ENCODE results near the gene PRUNE2.
"Not testable (repeated sequence)": the region's sequence is repeated elsewhere in the genome, so short reads cannot be mapped to it uniquely, and the experiment has no call there.

DNA sequence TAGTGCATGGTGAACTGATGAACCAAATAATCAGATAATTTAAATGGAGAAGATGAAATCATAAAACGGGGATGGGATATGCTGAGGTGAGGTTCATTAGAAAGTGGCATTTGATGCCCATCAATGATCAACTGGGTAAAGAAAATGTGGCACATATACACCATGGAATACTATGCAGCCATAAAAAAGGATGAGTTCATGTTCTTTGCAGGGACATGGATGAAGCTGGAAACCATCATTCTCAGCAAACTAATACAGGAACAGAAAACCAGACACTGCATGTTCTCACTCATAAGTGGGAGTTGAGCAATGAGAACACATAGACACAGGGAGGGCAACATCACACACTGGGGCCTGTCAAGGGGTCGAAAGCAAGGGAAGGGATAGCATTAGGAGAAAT is 47.7 kb downstream of the PRUNE2 start:
- TF ChIP-seq, protein P1, sequence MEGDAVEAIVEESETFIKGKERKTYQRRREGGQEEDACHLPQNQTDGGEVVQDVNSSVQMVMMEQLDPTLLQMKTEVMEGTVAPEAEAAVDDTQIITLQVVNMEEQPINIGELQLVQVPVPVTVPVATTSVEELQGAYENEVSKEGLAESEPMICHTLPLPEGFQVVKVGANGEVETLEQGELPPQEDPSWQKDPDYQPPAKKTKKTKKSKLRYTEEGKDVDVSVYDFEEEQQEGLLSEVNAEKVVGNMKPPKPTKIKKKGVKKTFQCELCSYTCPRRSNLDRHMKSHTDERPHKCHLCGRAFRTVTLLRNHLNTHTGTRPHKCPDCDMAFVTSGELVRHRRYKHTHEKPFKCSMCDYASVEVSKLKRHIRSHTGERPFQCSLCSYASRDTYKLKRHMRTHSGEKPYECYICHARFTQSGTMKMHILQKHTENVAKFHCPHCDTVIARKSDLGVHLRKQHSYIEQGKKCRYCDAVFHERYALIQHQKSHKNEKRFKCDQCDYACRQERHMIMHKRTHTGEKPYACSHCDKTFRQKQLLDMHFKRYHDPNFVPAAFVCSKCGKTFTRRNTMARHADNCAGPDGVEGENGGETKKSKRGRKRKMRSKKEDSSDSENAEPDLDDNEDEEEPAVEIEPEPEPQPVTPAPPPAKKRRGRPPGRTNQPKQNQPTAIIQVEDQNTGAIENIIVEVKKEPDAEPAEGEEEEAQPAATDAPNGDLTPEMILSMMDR (IDR thresholded peaks at IDR 0.05), result not testable (repeated sequence)
- TF ChIP-seq POLR2A (IDR thresholded peaks at IDR 0.05), result not testable (repeated sequence)

All from heart left ventricle (tissue), 13 donors.